Astrocyte (in vitro differentiated cells and primary cell): ENCODE measurements around the gene UBXN4. TPM values are rescaled to one million over a fixed set of nuclear protein-coding genes. Genes with fewer than 3 reads are reported as not detected.

Experiments
- DNase-seq: peaks from one replicate; pipeline ENCODE4 v3.0.0-alpha.2; 2010; ENCODE audit warnings: low read depth
- FAIRE-seq: peaks from 2 replicates; lab custom pipeline; 2011; peaks lifted over from hg19 to GRCh38; lab: Jason Lieb, UNC
- H2AFZ ChIP-seq: 2 replicates; pipeline ENCODE4 v1.6.0; 2012; ENCODE audit warnings: low read depth, low read length, inconsistent platforms
- H3K27ac ChIP-seq: 2 replicates; pipeline ENCODE4 v1.5.1; 2011; ENCODE audit warnings: low read depth, low read length, inconsistent platforms
- H3K27me3 ChIP-seq: 2 replicates; pipeline ENCODE4 v1.6.0; 2011; ENCODE audit warnings: low read length, inconsistent platforms; ENCODE audit not compliant: insufficient read depth
- H3K36me3 ChIP-seq: 2 replicates; pipeline ENCODE4 v1.5.1; 2011; ENCODE audit warnings: low read length, inconsistent platforms; ENCODE audit not compliant: insufficient read depth
- H3K4me1 ChIP-seq: 2 replicates; pipeline ENCODE4 v1.5.1; 2011; ENCODE audit warnings: low read length, inconsistent platforms; ENCODE audit not compliant: insufficient read depth
- H3K4me2 ChIP-seq: 2 replicates; pipeline ENCODE4 v1.6.0; 2012; ENCODE audit warnings: low read length, inconsistent platforms
- H3K4me3 ChIP-seq: 2 replicates; pipeline ENCODE4 v1.5.1; 2011; ENCODE audit warnings: low read depth, mild to moderate bottlenecking, low read length, inconsistent platforms; ENCODE audit not compliant: insufficient read depth
- H3K79me2 ChIP-seq: 2 replicates; pipeline ENCODE4 v1.6.0; 2012; ENCODE audit warnings: mild to moderate bottlenecking, low read length, inconsistent platforms; ENCODE audit not compliant: insufficient read depth
- H3K9ac ChIP-seq: 2 replicates; pipeline ENCODE4 v1.6.0; 2012; ENCODE audit warnings: mild to moderate bottlenecking, low read length, inconsistent platforms
- H3K9me3 ChIP-seq: 2 replicates; pipeline ENCODE4 v1.5.1; 2012; ENCODE audit warnings: low read depth, mild to moderate bottlenecking, low read length, inconsistent platforms; ENCODE audit not compliant: insufficient read depth
- H4K20me1 ChIP-seq: 2 replicates; pipeline ENCODE4 v1.6.0; 2012; ENCODE audit warnings: low read length, inconsistent platforms; ENCODE audit not compliant: insufficient read depth
- H3K27ac Mint-ChIP-seq: one replicate; pipeline ENCODE4 v1.8.0; 2021; ENCODE audit warnings: mild to moderate bottlenecking, mixed read lengths; ENCODE audit not compliant: unreplicated experiment
- H3K27me3 Mint-ChIP-seq: one replicate; pipeline ENCODE4 v1.8.0; 2021; ENCODE audit warnings: low read depth, mixed read lengths; ENCODE audit not compliant: unreplicated experiment
- H3K36me3 Mint-ChIP-seq: one replicate; pipeline ENCODE4 v1.8.0; 2021; ENCODE audit warnings: low read depth, mixed read lengths; ENCODE audit not compliant: unreplicated experiment
- H3K4me1 Mint-ChIP-seq: one replicate; pipeline ENCODE4 v1.8.0; 2021; ENCODE audit warnings: low read depth, mixed read lengths; ENCODE audit not compliant: unreplicated experiment
- H3K4me3 Mint-ChIP-seq: one replicate; pipeline ENCODE4 v1.8.0; 2021; ENCODE audit warnings: mild to moderate bottlenecking, moderate library complexity, mixed read lengths; ENCODE audit not compliant: unreplicated experiment
- H3K9me3 Mint-ChIP-seq: one replicate; pipeline ENCODE4 v1.8.0; 2021; ENCODE audit warnings: mild to moderate bottlenecking, mixed read lengths; ENCODE audit not compliant: unreplicated experiment
- CTCF ChIP-seq: IDR thresholded peaks from 2 replicates; pipeline ENCODE4 v1.5.1; 2011; ENCODE audit warnings: low read depth, mild to moderate bottlenecking, inconsistent platforms, low read length, moderate library complexity; ENCODE audit not compliant: insufficient read depth
- EZH2 ChIP-seq: IDR thresholded peaks from 2 replicates; pipeline ENCODE4 v1.6.1; 2012; ENCODE audit warnings: mild to moderate bottlenecking, low read length, inconsistent platforms; ENCODE audit not compliant: insufficient read depth
- total RNA-seq: library from RNA; stranded (reverse); gene quantifications from 2 replicates; pipeline ENCODE4 v1.2.1, GENCODE V29; 2021

The UBXN4 gene
- total RNA-seq, 1 donor from 2014 or later, result 79.4 TPM

GRCh38 chr2:135773319-135773718, 31.7 kb downstream of the UBXN4 start:
- Mint-ChIP-seq H3K4me3 (no peak overlapping the region), H3K27ac (peak overlapping the region; percentile 77), H3K4me1 (peaks cover 5% of the 10 kb centered on the region), H3K9me3 (no peaks in the 10 kb centered on the region), H3K27me3 (no peaks in the 10 kb centered on the region), H3K36me3 (peaks cover 33% of the 10 kb centered on the region)
- Histone ChIP-seq H2AFZ (no peak overlapping the region), H3K27me3 (no peaks in the 10 kb centered on the region), H3K27ac (peak overlapping the region; percentile 56), H3K9ac (no peak overlapping the region), H3K4me1 (peaks cover 3% of the 10 kb centered on the region), H4K20me1 (peaks cover 5% of the 10 kb centered on the region), H3K4me3 (no peak overlapping the region), H3K4me2 (no peak overlapping the region), H3K36me3 (peaks cover 43% of the 10 kb centered on the region), H3K9me3 (no peaks in the 10 kb centered on the region), H3K79me2 (peaks cover 10% of the 10 kb centered on the region)
- FAIRE-seq, result no peak
- DNase-seq, result no peak
- TF ChIP-seq CTCF (no peak), EZH2 (no peak)

- peaks cover 2% of the 10 kb centered on the region for H4K20me1 ChIP-seq
- Mint-ChIP-seq H3K9me3 (no peaks in the 10 kb centered on the region), H3K27ac (peak overlapping the region; percentile 66), H3K4me3 (no peak overlapping the region), H3K4me1 (peaks cover 5% of the 10 kb centered on the region), H3K27me3 (no peaks in the 10 kb centered on the region), H3K36me3 (peaks cover 30% of the 10 kb centered on the region)
- H3K79me2 ChIP-seq, result peaks cover 6% of the 10 kb centered on the region
- H3K27me3 ChIP-seq, result no peaks in the 10 kb centered on the region
- DNase-seq (peak; percentile 29), FAIRE-seq (no peak)
- H3K27ac ChIP-seq, result peak overlapping the region; percentile 56
- peaks cover 3% of the 10 kb centered on the region for H3K4me1 ChIP-seq
- H3K4me3 ChIP-seq, result no peak overlapping the region
- no peak overlapping the region for H2AFZ ChIP-seq
- TF ChIP-seq CTCF, result no peak
- no peak for TF ChIP-seq EZH2
- H3K9ac ChIP-seq, result no peak overlapping the region
- H3K36me3 ChIP-seq, result peaks cover 44% of the 10 kb centered on the region
- H3K9me3 ChIP-seq, result no peaks in the 10 kb centered on the region
- H3K4me2 ChIP-seq, result no peak overlapping the region
Observed at GRCh38 chr2:135773917-135774316, 32.3 kb downstream of the UBXN4 start.

- no peaks in the 10 kb centered on the region for H3K79me2 ChIP-seq
- no peak overlapping the region for H3K4me2 ChIP-seq
- peaks cover 5% of the 10 kb centered on the region for H3K4me1 Mint-ChIP-seq
- H3K27ac Mint-ChIP-seq, result no peak overlapping the region
- no peak overlapping the region for H3K4me3 ChIP-seq
- H3K4me1 ChIP-seq, result peaks cover 3% of the 10 kb centered on the region
- no peaks in the 10 kb centered on the region for H3K9me3 ChIP-seq
- H3K27me3 Mint-ChIP-seq, result no peaks in the 10 kb centered on the region
- peaks cover 48% of the 10 kb centered on the region for H3K36me3 ChIP-seq
- H3K9me3 Mint-ChIP-seq, result no peaks in the 10 kb centered on the region
- H3K27me3 ChIP-seq, result no peaks in the 10 kb centered on the region
- peaks cover 28% of the 10 kb centered on the region for H3K36me3 Mint-ChIP-seq
- H3K9ac ChIP-seq, result no peak overlapping the region
- H2AFZ ChIP-seq, result no peak overlapping the region
- H3K27ac ChIP-seq, result no peak overlapping the region
- H4K20me1 ChIP-seq, result no peaks in the 10 kb centered on the region
- FAIRE-seq, result no peak
- no peak for DNase-seq
- no peak overlapping the region for H3K4me3 Mint-ChIP-seq
- TF ChIP-seq CTCF (no peak), EZH2 (no peak)
Observed at GRCh38 chr2:135775420-135775819, 33.8 kb downstream of the UBXN4 start.
